HuH-7 (cell line): Measurements from ENCODE around the gene ABCA9.
"Not testable (repeated sequence)": the region's sequence is repeated elsewhere in the genome, so short reads cannot be mapped to it uniquely, and the experiment has no call there.

ENCODE experiments used
- DNase-seq: peaks from one replicate; pipeline ENCODE4 v3.0.0; 2011; ENCODE audit warnings: low spot score

ABCA9 gene

DNA sequence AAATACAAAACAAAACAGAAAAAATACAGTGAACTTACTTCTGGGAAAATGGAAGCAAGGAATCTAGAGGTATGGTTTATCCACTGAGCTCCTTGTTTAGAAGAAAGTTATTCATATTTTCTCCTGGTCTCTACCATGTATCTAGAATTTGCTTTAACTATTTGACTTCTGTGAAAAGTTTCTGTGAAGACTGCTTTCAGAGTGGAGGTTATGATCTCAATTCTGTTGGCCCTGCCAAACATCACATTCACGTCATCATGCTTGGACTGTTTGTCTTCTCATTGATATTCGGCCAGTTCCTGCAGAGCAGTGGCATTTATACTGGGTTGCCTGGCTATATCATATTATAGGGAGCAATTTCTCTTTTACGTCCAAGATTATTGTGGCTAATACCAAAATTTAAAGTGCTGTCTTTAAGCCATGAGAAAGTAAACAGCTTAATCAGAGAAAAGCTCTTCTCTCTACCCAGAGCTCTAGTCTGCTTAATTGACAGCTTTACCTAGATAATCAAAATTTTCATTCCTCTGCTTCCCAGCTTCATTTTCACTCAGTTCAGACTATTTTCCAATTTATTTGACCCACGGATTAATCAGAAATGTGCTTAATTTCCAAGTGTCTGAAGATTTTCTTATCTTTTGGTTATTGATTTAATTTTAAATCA lies 105.4 kb downstream of the ABCA9 start, which contains the start of gene ABCA8:
ABCA8 (minus strand) TSS at position 212 of the 661 bp plus-strand sequence. CDS start 13,358 bp downstream, outside the sequence.
- DNase-seq, result no peak

DNA sequence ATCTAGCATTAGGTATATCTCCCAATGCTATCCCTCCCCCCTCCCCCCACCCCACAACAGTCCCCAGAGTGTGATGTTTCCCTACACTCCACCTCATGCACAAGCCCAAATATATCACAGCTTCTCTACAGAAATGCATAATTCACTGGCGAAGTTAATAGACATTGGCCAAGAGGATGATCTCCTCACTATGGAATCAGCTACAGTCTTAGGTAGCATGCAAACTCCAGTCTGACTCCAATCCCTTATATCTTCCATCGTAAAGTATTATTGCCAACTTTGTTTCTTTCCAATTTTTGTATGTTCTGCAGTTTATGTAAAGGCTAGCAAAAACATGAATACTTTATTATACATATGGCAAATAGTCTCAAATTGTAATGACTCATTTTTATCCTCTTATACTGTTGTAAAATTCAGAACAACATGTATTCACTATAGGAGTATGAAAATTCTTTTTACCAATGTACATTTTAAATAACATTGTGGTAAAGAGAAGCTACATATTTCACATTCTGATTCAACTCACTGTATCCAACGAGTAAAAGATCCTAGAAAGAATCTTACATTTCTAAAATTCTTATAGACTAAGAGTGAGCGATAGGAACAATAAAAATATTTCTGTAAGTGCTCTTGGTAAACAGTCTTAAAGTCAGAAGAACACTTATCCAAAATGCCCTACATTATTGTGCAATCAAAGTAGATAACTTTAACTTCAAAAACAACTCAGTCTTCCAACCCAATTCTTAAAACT lies 106.4 kb downstream of the ABCA9 start:
- no peak for DNase-seq

DNA sequence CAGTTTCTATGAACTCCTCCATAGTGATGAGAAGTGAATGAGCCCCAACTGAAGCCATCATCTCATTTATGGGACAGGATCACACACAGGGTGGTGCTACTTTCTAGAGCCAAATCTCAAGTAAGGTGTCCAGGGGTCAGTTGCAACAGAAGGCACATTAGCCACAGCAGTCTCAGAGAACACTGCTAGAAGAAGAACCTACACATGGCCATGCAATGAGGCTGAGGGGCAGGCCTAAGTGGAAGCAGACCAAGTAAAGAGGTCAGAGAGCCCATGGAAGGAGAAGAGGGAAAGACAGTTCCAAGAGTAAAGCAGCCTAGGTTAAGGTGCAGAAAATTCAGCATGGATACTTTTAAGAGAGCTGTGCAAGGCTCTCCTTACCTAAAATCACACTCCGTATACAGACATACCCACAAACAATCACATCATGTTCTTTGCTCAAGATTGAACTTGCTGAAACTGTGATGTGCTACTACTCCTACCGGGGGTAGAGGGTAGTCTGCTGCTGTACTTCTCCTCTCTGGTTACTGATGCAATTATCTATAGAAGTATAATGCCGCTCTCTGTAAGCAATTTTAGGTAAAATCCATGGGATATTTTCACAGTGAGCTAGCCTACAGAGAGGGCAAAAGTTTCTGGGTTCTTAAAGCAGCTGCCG lies 107.3 kb downstream of the ABCA9 start:
- DNase-seq, result no peak

DNA sequence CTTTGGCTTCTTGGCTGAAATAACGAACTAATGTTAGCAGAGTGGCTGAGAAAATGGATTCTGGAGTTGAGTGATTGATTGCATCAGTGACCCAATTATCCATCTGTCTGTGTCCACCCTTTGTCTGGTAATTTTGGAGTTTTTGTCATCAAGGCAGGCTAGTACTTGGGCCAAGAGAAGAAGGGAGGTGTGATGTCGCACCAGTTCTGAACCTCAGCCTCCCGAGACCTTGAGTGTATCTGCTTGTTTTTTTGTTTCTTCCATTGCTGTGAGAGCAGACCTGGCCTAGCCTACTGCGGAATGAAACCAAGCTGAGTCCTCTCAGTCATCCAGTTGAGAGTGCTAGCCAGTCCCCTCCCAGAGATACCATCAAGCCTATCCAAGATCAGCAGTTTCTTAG lies 110.0 kb downstream of the ABCA9 start:
- no peak for DNase-seq

DNA sequence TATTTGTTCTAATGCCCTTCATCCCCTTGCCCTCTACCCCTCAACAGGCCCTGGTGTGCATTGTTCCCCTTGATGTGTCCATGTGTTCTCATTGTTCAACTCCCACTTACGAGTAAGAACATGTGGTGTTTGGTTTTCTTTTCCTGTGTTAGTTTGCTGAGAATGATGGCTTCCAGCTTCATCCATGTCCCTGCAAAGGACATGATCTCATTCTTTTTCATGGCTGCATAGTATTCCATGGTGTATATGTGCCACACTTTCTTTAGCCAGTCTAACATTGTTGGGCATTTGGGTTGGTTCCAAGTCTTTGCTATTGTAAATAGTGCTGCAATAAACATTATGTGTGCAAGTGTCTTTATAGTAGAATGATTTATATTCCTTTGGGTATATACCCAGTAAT lies 112.9 kb downstream of the ABCA9 start:
- not testable (repeated sequence) for DNase-seq

DNA sequence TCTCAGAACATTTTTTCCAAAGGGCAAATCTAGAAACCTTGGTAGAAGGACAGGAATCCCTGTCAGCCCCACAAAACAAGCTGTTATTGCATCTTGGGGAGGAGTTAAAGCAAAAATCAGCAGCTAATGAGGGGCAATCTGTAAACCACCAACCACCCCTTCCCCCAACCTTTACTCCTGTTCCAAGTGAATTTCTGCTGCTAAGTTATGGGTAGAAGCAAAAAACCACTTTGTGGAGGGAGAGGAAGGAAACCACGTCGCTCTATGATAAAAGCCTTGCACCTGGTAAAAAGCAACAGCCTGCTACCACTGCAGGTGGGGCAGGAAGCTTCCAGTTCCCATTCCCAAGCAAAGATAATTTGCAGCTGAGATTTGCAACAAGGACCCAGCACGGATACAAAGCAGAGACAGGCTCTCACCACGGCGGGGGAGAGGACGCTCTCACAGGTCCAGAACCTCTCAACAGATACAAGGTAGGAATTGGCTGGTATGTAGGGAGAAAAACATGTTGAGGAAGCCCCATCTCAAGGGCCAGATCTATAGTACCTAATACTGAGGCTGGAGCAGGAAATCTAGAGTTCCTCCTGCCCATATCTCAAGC lies 116.2 kb downstream of the ABCA9 start:
- DNase-seq, result no peak

DNA sequence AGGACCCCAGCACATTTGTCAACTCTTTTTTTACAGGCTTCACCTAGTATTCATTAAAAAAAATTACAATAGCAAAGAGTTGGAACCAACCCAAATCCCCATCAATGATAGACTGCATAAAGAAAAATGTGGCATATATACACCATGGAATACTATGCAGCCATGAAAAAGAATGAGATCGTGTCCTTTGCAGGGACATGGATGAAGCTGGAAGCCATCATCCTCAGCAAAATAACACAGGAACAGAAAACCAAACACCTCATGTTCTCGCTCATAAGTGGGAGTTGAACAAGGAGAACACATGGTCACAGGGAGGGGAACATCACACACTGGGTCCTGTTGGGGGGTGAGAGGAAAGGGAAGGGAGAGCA lies 116.9 kb downstream of the ABCA9 start:
- DNase-seq, result not testable (repeated sequence)

DNA sequence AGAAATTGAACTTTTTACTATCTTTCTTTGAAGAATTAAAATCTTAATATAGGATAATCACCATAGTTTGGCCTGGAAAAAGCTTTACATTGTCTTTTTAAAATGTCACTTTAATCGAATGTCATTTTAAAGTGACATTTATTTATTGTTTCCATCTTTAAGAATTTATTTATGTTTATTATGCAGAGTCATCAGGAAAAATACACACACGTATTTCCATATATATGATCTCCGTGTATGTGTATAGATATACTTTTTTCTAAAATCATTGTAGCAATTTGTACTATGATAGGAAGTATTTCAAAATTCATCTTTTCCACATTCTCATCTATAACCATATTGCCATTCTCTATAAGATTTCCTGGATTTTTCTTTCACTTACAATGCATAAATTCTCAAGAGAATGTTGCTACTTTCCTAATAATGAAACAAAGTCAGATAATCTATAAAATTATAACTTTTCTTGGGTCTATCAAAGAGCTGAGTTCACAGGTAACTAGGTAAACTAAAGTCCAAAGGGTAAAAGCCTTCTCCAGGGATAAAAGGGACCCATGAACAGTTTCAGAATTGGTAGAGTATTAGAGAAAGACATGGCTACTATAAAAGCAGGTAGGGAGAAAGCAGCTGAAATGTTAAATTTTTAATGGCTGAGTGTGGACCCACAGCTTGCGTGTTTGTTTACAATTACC lies 117.5 kb downstream of the ABCA9 start:
- DNase-seq, result no peak

DNA sequence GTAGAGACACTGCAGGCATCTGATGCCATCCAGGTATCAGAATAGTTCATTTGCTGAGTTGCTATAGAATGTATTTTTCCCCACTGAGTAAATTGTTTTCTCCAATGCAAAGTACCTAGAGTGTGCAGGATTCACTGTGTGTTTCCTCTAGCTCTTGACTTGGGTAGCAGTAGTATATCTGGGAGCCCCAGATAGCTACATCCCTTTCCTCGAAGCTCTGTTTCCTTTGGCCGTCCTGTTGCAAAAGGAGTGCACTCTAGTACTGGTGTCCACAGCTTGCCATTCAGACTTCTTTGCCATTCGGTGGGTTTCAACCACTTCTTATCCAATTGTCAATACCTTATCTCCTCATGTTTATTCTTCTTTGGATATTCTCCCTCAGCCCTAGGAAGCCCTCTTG lies 118.3 kb downstream of the ABCA9 start:
- DNase-seq, result no peak

DNA sequence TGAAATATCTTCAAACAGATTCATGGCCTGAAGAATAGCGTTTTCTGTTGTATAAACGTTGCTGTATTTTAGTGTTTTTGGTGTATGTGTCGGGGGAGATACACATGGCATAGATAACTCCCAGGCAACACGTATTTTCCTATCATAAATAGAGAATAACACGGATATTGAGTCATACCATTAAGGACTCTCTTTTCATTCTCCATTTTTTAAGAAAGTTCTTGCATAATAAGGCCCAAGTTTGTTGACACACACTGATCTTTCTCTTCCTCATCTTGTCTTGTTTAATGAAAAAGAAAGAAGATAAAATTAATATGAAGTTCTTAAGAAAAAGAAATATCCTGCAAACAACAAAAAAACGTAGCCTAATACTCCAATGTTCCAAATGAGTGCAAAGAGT lies 119.0 kb downstream of the ABCA9 start:
- no peak for DNase-seq

DNA sequence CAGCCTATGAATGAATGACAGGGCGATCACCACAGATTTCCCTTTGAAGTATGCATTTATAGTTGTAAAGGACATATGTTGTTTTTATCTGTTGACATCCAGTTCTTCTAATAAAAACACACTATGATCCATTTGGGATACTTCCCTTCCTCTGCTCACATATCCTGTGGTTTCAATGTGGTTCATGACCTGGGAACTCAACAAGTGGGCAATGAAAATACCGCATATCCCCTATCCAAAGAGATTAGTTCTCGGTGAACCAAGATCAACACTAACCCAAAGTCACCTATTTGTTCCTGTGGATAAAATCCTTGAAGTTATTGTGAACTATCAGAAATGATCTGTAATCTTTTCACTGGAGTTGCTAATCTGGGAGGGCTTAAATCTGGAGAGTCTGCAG lies 121.5 kb downstream of the ABCA9 start:
- no peak for DNase-seq

DNA sequence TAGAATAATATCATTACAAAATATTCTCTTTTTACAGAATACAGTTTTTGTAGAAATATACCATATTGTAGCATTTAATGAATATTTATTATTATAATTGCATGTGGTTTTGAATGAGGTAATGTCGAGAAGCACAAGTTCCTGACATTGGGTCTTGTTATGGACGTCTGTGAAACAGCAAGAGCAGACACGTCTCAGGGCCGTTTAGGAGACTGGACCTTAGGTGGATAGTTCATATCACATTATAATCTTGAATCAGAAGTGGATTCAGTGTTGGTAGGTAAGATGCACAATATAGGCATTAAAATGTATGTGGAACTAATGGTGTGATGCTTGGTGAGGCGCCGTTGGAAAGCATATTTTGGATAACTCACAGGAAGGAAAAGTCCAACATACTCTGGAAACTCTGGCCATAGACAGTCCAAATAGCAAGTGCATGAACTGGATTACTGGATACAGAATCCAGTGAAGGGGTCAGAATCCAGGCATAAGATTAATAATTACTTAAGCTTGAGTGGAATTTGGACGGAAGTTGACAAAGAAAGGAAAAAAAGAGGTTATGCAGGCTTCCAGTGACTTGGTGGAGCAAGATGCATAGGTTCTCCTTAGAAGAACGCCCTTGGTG lies 122.7 kb downstream of the ABCA9 start:
- DNase-seq, result peak; percentile 7

DNA sequence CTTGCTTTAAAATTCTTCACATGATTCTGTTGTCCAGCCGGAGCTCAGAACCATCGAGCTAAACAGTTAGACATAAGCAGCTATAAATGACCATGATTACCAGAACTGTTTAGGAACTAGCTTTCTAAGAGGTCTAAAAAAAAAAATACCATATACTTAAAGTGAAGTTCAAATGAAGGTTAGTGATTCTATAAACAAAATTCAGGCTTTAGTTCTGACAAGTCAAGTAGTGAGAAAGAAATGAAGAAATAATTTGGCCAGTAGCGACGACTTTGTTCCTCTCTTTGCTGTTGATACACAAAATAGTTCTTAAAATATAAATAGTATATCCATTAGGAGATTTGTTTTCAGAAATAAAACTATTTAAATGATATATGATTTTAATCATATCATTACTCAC lies 133.2 kb downstream of the ABCA9 start:
- no peak for DNase-seq

DNA sequence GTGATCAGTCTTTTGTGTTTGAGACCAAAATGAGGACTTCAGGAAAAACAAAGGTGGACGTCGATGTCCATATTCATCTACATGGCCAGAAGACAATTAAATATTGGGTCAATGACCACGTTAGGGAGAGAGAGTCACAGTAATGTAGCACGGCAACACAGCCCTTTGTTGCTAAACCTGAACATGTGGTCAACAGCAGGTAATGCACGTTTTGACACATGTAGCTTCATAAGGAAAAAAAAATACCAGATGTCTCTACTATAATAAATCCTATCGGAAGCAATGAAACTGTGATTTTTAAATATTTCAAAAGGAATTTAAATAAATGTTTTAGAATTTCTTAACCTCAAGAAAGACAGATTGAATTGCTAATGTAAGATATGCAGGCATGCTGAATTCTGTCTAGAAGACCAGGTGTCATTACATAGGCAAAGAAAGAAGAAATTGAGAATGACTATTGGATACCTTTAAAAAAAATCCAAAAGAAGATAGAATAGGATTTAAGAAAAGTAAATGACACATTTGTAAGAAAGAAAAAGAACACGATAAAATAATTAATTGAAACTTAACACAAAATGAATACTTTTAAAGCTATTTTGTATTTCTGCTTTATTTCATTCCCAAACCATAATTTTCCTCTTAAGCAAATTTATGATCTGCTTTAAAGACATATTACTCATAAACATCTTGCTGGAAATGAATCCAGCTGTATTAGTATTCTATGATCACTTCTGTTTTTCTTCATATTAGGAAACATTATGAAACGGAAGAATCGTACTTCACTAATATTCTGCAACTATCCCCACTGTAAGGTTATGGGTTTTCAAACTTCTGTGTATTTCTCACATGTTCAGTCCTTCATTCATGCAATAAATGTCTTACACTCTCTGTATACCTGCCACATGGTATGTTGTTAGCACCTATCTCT lies 135.7 kb downstream of the ABCA9 start:
- DNase-seq, result no peak
